ENCODE data around the gene EXOSC5. TPM values are rescaled to one million over a fixed set of nuclear protein-coding genes. Genes with fewer than 3 reads are reported as not detected.

Gene EXOSC5
- total RNA-seq, 1 experiment from 2014 or later = 58.7 TPM

GRCh38 chr19:41354343-41354953 is 42.7 kb downstream of the EXOSC5 start:
- H3K4me3 Mint-ChIP-seq = peak overlapping the region; percentile 73 to 80
- peaks cover 44% of the 10 kb centered on the region for H3K27me3 Mint-ChIP-seq (ENCODE audit: low read depth)
- Histone ChIP-seq H4K8ac (replicated peaks; ENCODE audit: insufficient read length, low read depth, low read length) (no peak overlapping the region), H3K4me2 (ENCODE audit: insufficient read depth, insufficient read length, low read length) (peak overlapping the region; percentile 11), H3K23me2 (ENCODE audit: insufficient read length, low read depth, low read length, poor library complexity, severe bottlenecking) (peaks cover 26% of the 10 kb centered on the region), H4K20me1 (ENCODE audit: control insufficient read depth, insufficient read depth, insufficient read length) (no peaks in the 10 kb centered on the region), H3K27ac (ENCODE audit: insufficient read length, low read depth, low read length) (no peak overlapping the region), H3K9me3 (ENCODE audit: control insufficient read depth, low read depth, low read length) (no peaks in the 10 kb centered on the region), H3K79me2 (ENCODE audit: insufficient read depth, low read length) (no peaks in the 10 kb centered on the region), H4K91ac (ENCODE audit: insufficient read length, low read depth, low read length) (no peak overlapping the region), H3K4ac (ENCODE audit: low read depth, low read length) (no peak overlapping the region), H3K14ac (ENCODE audit: insufficient read depth, low read length) (no peak overlapping the region), H4K5ac (ENCODE audit: insufficient read length, low read depth, low read length) (no peak overlapping the region), H2BK120ac (ENCODE audit: low read depth, low read length, poor library complexity, severe bottlenecking) (no peak overlapping the region), H2BK12ac (ENCODE audit: insufficient read length, low read depth, low read length) (no peak overlapping the region), H2BK20ac (ENCODE audit: low read depth, low read length, poor library complexity, severe bottlenecking) (no peak overlapping the region), H3K23ac (ENCODE audit: insufficient read length, low read depth, low read length) (no peak overlapping the region), H2AFZ (ENCODE audit: low read length) (no peak overlapping the region), H3K56ac (ENCODE audit: insufficient read length, low read depth, low read length) (no peak overlapping the region), H2BK15ac (ENCODE audit: low read depth, low read length) (no peak overlapping the region), H2BK5ac (ENCODE audit: insufficient read length, low read length) (no peak overlapping the region), H3K27me3 (ENCODE audit: insufficient read depth, low read length) (peaks cover 10% of the 10 kb centered on the region; the same call in 1 of the 2 replicates), H2AK5ac (ENCODE audit: insufficient read length, low read length) (no peak overlapping the region), H3K4me1 (ENCODE audit: insufficient read depth, low read length) (no peaks in the 10 kb centered on the region; the same call in 1 of the 2 replicates), H3K79me1 (ENCODE audit: insufficient read depth, low read depth, low read length, poor library complexity, severe bottlenecking) (no peaks in the 10 kb centered on the region), H3K9ac (ENCODE audit: extremely low read depth, insufficient read length, low read length) (no peak overlapping the region), H3T11ph (ENCODE audit: low read length) (no peak overlapping the region), H3K18ac (ENCODE audit: insufficient read length, low read depth, low read length) (no peak overlapping the region)
- no peaks in the 10 kb centered on the region; a peak in 1 of 5 replicates for H3K9me3 Mint-ChIP-seq
- no peak overlapping the region; a peak in 2 of 7 replicates for H3K27ac Mint-ChIP-seq
- H3K4me1 Mint-ChIP-seq = peaks cover 21 to 22% of the 10 kb centered on the region in 2 experiments
- DNase-seq = no peak
- WGBS (ENCODE audit: extremely low coverage, insufficient read length, low lambda C conversion rate) = no CpG with 5 or more reads among the region's 23 CpGs
- TF ChIP-seq, protein P1, sequence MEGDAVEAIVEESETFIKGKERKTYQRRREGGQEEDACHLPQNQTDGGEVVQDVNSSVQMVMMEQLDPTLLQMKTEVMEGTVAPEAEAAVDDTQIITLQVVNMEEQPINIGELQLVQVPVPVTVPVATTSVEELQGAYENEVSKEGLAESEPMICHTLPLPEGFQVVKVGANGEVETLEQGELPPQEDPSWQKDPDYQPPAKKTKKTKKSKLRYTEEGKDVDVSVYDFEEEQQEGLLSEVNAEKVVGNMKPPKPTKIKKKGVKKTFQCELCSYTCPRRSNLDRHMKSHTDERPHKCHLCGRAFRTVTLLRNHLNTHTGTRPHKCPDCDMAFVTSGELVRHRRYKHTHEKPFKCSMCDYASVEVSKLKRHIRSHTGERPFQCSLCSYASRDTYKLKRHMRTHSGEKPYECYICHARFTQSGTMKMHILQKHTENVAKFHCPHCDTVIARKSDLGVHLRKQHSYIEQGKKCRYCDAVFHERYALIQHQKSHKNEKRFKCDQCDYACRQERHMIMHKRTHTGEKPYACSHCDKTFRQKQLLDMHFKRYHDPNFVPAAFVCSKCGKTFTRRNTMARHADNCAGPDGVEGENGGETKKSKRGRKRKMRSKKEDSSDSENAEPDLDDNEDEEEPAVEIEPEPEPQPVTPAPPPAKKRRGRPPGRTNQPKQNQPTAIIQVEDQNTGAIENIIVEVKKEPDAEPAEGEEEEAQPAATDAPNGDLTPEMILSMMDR (conservative IDR thresholded peaks at IDR 0.05) = no peak
- H3K36me3 Mint-ChIP-seq (ENCODE audit: insufficient read depth in 1 of 3, low read depth in 3 of 3) = peaks cover 0 to 10% (median 2%) of the 10 kb centered on the region in 3 experiments; a peak in 4 of 7 replicates
